Stimulated activated CD4-positive, alpha-beta T cell treated with anti-CD3 and anti-CD28 coated beads, TNF-alpha, amount 100 ng/mL, for 48 hours (primary cell): ENCODE data around the gene GRB2.
"Not testable (repeated sequence)": the region's sequence is repeated elsewhere in the genome, so short reads cannot be mapped to it uniquely, and the experiment has no call there.

Source experiments
- DNase-seq, 3 donors: peaks; one replicate each; pipeline ENCODE4 v3.0.0-alpha.2; 2020; ENCODE audit warnings: low read depth in 3 of 3

GRB2 gene

DNA sequence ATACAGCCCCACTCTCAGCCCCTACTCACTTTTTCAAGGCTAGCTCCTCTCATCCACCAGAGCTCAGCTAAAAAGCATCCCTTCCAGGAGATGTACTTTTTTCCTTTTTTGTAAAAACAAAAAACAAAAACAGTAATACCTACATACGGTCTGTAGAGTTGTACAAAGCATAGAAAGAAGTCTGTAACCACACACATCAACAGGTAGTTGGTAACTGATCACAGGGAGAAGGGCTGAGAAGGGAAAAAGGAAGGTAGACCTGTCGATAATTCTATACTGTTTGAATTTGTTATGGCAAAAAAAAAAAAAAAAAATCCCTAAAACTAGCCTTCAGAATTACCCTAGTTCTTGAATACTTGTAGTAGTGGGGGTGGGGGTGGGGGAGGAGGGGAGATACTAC, 117.1 kb downstream of the GRB2 start:
- DNase-seq, result no peak

DNA sequence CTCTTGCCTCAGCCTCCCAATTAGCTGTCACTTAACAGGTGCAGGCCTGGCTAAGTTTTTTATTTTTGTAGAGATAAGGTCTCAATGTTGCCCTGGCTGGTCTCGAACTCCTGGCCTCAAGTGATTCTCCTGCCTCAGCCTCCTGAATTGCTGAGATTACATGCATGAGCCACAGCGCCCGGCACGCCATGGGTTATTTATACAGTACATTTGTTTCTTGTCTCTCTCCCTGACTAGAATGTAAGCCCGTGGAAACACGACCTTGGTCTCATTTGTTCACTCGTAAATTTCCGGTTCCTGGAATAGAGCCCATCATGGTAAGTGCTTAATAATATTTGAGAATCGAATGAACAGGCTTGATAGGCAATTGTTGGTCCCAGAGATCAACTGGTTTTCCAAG, 118.3 kb downstream of the GRB2 start:
- no peak for DNase-seq

DNA sequence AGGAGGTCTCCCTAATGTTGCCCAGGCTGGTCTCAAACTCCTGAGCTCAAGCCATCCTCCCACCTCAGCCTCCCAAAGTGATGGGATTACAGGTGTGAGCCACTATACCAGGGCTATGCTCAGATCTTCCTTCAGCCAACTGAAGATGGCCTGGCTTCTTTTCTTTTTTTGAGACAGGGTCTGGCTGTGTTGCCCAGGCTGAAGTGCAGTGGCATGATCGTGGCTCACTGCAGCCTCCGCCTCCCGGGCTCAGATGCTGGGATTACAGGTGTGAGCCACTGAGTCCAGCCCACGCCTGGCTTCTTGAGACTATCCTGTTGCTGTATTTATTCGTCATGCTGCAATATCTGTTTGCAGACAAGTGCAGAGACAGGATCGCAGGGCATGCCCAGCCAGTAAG, 120.4 kb downstream of the GRB2 start:
- DNase-seq, result no peak

DNA sequence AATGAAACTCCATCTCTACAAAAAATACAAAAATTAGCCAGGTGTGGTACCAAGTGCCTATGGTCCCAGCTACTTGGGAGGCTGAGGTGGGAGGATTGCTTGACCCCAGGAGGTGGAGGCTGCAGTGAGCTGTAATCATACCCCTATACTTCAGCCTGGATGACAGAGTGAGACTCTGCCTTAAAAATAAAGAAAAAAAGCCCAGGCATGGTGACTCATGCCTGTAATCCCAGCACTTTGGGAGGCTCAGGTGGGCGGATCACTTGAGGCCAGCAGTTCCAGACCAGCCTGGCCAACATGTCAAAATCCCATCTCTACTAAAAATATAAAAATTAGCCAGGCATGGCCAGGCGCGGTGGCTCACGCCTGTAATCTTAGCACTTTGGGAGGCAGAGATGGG, 125.3 kb downstream of the GRB2 start:
- DNase-seq, result not testable (repeated sequence)

DNA sequence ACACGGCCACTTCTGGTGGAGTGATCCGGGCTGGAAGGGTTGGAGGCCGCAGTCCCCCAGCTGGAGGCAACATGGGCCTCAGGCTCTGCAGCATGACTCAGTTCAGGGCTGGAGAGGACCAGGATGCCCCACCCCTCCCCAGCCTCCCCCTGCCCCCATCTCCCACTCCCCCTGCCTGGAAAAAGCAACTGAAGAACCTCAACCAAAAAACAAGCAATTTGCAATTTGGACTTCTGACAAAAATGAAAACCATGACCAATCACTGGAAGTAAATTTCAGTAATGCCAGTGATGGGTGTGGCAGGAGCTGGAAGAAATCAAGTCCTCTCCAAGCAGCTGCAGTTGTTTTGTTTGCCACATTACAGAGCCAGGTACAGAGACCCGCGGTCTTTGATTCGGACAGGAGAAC, 127.8 kb downstream of the GRB2 start:
- no peak for DNase-seq

DNA sequence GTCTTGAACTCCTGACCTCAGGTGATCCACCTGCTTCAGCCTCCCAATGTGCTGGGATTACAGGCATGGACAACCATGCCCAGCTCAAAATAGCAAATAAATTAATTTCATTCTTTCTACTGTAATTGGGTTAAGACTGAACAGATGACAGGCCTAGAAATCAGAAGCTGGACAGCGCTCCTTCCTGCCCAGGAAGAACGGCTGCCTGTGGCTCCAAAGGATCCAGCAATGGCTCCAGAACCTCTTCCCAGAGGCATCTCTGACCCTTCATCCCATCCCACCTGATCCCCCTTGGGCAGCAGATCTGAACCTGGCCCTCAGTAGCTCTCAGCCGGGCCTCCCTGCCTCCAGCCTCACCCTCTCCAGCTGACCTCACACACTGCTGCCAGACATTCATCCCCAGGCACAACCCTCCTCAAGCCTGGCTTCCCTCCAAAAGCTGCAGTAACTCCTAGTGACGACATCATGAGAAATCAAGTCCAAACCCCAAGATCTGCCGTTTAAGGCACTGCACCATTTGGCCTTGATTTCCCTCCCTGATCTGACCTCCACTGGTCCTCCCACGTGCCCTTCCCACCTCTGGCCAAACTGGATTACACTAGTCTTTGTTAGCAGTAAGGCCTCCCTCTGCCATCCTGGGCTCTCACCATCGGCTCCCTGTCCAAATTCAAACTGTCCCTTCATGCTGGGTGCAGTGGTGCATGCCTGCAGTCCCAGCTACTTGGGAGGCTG, 131.3 kb downstream of the GRB2 start:
- no peak for DNase-seq

DNA sequence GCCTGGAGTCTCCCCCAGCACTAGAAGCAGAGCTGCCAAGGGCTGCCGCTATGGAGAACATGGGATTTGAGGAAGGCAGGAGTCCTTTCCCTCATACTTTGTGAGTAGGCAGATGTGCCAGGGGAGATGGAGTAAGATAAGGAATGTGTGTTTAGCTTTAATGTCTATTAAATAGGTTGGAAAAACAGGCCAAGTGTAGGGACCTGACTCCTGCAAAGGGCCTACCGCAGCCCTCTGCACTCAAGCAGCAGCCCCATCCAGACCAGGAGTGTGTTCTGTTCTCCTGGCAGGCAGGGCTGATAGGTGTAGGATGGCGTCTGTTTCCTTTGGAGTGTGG, 132.7 kb downstream of the GRB2 start:
- DNase-seq, result no peak

DNA sequence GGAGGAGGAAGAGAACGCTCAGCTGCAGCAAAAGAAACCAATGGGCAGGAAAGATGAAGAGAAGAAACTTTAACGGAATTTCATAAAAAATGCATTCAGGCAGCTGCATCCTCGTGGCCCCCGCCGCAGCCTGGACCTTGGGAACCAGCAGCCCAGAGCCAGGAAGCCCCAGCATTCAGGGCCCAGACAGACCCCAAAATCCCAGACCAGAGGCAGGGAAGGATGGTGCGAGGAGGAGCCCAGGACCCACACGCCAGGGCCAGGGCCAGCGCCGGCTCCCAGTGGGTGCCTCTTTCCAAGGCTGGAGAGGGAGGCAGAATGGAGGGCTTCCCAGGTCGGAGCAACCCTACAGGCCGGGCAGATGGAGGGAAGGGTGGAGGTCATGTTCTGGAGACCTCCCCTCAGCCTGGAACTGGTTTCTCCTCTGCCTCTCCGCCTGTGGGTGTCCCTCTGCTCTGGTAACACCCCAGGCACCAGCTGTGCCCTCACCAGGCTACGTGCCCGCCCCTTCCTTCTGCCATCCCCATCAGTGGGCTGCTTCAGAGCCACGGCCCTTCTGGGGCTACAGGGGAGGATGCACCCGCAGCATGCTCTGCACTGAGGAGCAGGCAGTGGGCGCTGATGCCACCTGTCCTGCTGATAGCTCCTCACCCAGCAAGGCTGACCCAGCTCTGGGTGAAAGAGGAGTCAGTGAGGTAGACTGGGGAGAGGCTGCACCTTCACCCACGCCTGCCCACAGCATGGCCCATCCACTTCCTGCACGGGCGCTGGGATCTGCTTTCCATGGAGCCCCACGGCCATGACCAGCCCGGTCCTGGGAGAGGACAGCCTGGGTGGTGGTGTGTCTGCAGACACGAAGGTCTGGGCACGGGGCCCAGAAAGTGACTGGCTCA, 133.3 kb downstream of the GRB2 start:
- no peak for DNase-seq

DNA sequence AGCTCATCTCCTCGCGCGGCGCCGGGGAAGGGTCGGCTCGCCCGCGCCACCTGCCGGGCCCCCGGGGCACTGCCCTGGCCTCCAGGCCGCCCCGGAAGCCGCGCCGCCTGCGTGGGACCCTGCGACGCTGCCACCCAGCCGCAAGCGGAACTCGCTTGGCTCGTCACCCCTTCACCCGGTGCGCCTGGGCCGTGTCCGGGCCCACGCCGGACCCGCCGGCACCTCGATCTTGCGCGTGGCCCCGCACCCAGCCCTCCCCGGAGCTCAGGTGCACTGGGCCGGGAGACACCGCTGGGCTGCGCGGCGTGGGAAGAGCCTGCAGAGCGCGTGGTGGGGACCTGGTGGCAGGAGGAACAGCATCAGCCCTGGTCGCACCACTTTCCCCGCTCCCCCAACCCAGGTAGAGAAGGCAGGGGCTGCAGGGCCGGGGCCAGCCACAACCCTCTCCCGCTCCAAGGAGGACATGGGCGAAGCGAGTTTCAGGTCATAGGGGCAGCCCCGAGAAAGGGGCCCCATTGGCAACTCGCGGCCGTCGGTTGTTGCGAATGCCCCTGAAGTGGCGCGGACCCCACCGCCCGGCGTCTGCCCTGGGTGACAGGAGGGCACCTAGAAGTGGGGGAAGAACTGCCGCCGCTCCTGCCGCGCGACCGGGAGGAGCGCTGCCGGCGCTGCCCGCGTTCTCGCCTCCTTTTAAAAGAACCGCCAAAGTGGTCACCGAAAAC, 134.1 kb downstream of the GRB2 start:
- peak; percentile 74 to 84 (median 79) for DNase-seq

DNA sequence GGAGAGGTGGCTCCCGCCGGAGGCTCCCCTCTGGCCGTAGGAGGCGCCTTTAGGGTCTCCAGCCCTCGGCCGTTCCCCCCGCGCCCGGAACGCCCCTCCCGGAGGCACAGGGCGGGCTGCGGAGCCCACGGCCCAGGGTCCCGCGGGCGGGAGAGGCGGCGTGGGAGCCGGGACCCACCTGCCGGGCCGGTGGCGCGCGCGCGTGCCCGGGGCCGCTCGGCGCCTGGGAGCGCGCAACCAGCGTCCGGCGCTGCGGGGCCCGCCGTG, 134.6 kb downstream of the GRB2 start, which contains the start of gene MIF4GD:
TSS of gene MIF4GD (minus strand) at position 266 of the 267 bp plus-strand sequence. CDS start 1,036 bp downstream, outside the sequence.
- no peak for DNase-seq

DNA sequence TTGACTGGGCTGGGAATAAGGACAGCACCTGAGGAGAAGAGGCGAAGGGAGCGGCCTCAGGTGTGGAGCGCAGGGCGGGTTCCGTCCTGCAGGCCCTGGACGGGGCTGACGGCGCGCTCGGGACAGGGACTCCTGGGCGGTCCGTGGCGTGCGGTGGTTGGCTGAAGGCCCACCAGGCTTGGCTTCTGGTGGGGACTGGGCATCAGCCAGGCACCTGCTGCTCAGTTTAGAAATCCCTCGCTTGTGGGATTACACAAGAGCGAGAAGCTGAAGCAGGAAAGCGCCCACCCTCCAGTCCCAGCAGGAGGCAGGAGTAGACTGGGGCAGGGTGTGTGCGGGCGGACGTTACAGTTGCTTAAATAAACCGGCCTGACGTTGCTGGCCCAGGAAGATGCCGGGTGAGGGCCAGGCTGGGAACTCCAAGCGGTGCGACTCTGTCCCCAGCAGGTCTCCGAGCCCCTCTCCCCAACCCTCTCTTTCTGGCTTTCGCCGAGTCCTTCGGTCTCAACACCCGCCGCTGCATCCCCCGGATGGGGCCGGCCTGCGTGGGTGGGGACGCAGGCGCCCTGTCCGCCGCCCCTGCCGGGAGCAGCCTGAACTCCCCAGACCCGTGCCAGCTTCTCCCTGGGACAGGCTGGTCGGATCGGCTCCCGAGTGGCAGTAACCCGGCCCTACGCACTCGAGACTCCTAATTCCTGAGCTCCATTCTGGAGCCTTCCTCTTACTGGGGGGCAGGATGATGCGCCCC, 135.1 kb downstream of the GRB2 start:
- DNase-seq, result peak; percentile 32 to 65 (median 34)

DNA sequence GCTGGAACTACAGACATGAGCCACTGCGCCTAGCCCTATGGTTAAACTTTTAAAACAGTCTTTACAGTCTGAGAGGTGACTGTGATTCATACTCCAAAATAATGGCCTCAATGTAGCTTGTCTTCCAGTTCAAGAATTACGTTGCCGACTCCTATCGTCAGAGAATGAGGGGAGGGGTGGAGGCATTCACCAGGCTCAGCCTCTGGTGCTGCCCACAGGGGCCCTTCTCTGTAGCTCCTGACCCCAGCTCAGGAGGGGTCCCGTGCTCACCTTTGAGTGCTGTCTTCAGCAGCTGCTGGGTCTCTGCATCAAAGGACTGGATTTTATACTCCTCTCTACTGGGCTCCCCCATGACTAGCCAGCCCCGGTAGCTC, 135.6 kb downstream of the GRB2 start:
- DNase-seq, result no peak
